ENCODE results near the gene TRA2A.
"Not testable (repeated sequence)": the region's sequence is repeated elsewhere in the genome, so short reads cannot be mapped to it uniquely, and the experiment has no call there.

TRA2A gene

GRCh38 chr7:23531794-23532489, at the start of gene TRA2A:
TRA2A (minus strand) TSS chr7:23531981; CDS start chr7:23531824, 157 bp downstream.
- DNase-seq, result peak; percentile 89 to 97 (median 93)

DNA sequence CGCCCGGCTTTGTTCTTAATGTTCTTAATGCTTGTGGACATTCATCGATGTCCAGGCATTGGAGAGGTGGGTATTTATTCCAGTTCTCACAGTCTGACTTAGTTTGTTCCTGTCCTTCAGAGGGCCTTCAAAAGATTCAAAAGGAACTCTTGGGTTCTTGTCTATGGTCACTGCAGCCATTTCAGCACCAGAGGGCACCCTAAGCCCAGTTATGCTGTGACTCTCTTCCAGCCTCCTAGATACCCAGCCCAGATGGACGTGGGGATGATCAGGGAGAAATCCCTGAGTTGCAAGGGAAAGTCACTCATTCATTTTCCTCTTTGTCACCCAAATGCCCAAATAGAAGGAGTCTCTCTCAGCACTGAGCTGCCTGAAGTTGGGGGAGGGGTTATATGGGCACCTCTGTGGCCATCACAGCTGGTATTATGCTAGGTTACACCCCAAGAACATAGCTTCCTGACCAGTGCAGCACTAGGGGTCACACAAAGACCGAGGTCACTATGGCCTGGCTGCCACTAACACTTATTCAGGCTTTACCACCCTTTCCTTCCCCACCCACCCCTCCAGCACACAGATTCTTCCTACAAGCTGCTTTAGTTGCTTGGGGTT, 38.9 kb upstream of the TRA2A start:
- DNase-seq, result peak; percentile 7 to 59 (median 36)

DNA sequence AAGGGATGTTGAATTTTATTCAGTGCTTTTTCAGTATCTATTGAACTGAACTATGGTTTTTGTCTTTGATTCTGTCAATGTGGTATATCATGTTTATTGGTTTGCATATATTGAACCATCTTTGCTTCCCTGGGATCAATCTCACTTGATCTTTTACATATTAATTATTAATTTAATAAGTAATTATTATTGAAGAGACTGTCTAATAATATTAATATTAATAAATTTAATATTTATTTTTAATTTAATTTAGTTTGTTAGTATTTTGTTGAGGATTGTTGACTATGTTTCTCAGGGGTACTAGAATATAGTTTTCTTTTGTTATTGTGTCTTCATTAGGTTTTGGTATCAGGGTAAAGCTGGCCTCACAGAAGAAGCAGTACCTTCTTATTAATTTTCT, 26.5 kb upstream of the TRA2A start:
- DNase-seq, result no peak

- no peak for DNase-seq
Measured at GRCh38 chr7:23547662-23548061, 15.9 kb upstream of the TRA2A start.

GRCh38 chr7:23546897-23547572, 15.3 kb upstream of the TRA2A start:
- peak; percentile 10 to 59 (median 36) for DNase-seq

DNA sequence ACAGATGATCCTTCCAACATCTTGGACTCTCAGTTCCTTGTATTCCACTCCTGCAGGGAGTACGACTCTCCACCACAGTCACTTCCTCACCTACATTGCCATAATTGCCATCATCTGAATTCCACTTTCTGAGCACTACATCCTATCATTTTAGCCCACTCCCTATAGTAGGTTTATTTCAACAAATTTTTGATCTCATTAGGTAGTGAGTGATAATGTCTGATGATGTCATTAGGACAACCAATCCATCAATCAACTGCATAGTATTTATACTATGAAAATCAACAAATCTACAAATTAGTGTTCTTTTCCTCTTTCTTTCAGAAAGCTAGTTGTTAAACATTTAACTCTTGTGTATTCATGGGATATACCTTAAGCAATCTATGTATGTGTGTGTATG, 13.7 kb upstream of the TRA2A start:
- no peak for DNase-seq

GRCh38 chr7:23544913-23545354, 13.2 kb upstream of the TRA2A start:
- DNase-seq, result no peak

GRCh38 chr7:23542752-23543151, 11.0 kb upstream of the TRA2A start:
- no peak for DNase-seq

DNA sequence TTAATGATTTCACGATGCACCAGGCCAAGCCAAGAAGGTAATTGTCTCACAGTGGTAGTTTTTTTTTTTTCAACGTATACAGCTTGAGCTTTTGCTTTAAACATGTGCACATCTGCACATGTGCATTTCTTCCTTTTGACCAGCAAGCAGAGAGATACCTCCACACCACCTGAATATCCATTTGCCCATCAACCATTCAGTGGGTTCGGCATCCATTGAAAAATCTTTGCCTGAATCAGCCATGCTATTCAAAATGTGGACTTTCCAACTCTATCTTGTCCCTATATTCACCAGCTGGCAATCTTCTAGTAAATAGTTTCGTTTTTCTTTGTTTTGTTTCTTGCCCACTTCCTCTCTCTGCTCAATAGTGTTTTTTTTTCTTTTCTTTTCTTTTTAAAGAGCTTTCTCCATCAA, 7.7 kb upstream of the TRA2A start:
- no peak for DNase-seq

GRCh38 chr7:23538301-23538700, 6.5 kb upstream of the TRA2A start:
- no peak for DNase-seq

GRCh38 chr7:23533238-23533604, 1.4 kb upstream of the TRA2A start:
- DNase-seq, result no peak

DNA sequence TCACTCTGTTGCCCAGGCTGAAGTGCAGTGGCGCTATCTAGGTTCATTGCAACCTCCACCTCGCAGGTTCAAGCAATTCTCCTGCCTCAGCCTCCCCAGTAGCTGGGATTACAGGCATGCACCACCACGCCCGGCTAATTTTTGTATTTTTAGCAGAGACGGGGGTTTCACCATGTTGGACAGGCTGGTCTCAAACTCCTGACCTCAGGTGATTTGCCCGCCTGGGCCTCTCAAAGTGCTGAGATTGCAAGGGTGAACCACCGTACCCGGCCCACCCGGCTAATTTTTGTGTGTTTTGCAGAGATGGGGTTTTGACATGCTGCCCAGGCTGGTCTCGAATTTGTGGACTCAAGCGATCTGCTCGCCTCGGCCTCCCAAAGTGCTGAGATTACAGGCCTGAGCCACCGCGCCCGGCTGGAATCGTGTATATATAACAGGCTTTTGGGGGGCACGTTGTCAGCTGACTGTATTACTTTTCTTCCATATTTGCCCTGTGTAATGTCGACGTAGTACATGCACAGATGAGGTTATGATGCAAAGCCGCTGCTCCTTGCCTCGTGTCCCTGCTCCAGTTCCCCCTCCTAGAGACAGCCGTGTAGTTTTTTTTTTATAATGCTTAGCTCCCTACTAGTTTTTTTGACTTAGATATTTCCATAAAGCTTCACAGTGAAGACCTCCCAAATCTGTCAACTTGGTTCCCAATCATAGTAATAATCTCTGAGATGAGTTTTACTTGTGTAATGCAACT, 883 bp upstream of the TRA2A start:
- DNase-seq, result no peak

DNA sequence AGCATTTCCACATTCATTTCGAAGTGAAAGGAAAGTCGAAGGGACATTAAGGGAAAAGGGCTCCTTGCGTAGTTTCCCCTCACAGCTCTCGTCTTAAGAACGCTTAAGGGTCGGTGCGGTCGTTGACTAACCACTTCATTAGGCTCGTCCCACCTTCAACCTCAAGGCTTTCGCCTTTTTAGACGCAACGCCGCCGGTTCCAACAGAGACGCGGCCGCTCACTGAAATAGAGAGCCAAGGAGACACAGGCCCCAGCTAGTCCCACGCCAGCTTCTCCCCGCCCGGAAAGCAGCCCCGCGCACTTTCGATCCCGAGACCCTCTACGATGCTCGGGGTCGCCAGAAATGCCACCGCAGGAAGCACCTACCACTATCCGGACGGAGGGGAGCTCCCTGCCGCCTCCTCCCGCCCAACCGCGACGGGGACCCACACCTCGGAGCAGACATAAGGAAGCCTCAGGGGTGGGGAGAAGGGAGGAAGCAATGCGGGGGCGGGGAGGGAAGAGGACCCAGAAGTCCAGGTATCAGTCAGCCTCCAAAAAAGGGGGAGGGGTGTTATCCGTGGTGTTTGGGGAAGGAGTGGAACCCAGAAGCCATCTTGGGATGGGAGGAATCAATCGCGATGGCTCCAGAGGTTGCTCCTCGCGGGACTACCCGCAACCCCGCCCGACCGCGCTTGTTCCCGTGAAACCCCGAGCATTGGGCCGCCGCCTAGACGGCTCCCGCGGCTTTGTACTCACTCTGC, 559 bp downstream of the TRA2A start:
- peak; percentile 7 to 42 (median 26) for DNase-seq

GRCh38 chr7:23530405-23530804, 1.4 kb downstream of the TRA2A start:
- DNase-seq, result no peak

DNA sequence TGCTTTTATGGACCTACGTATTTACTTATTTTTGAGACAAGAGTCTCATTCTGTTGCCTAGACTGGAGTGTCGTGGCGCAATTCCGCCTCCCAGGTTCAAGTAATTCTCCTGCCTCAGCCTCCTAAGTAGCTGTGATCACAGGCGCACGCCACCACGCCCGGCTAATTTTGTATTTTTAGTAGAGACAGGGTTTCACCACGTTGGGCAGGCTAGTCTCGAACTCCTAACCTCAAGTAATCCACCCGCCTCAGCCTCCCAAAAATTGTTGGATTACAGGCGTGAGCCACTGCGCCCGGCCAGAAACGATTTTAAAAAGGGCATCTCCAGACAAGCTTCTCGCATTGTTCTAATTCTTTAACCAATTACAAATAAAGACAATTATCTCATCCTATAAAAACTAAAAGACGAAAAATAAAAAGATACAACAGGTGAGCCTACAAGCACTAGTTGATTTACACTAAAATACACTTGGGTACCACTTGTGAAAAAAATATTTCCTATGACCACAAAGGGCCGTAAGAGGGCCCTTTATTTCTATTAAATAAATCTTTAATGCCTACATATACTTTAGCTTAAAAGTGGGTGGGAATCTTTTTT, 2.4 kb downstream of the TRA2A start:
- DNase-seq, result no peak

DNA sequence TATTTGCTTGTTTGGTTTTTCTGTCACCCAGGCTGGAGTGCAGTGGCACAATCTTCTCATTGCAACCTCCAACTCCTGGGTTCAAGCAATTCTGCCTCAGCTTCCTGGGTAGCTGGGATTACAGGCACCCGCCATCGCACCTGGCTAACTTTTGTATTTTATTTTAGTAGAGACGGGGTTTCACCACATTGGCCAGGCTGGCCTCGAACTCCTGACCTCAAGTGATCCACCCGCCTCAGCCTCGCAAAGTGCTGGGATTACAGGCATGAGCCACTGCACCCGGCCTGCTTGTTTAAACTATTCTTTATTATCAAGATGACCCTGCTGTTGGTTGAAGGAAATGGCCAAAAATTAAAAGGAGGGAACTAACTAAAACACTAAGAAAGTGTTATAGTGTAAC, 6.2 kb downstream of the TRA2A start:
- DNase-seq, result not testable (repeated sequence)

GRCh38 chr7:23524473-23524872, 7.3 kb downstream of the TRA2A start:
- no peak for DNase-seq

DNA sequence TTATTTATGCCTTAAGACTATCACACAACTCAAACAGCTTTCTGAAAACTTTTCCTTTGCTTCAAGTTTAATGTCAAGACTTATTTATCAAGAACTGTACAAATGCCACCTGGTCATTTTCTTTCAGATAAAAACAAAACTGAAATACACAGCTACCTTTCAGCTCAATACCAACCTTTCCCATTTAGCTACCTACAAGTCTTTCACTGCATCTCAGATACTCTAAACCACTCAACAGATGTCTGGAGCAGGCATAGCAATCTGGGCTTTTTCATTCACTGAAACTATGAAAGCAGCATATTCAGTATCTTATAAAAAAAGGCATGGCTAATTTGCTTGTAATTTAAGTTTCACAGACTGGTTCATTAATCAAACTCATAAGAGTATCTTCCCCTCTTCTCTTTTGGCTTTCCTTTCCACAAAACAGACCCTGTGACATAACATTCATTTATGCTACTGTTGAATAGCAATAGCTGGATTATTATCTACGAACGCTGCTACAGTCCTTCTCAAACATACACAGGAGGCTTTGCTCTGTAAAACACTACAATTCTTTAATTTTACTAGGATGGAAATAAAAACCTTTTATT, 8.2 kb downstream of the TRA2A start:
- DNase-seq, result no peak

DNA sequence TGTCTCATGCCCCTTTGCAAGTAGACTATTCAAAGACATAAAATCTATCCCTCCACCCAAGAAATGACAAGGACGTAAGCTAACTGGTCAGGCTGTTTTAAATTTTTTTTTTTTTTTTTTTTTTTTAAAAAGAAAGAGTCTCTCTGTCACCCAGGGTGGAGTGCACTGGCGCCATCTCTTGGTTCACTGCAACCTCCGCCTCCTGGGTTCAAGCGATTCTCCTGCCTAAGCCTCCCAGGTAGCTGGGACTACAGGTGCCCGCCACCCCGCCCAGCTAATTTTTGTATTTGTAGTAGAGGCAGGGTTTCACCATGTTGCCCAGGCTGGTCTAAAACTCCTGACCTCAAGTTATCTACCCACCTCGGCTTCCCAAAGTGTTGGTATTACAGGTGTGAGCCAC, 11.2 kb downstream of the TRA2A start:
- DNase-seq, result no peak

DNA sequence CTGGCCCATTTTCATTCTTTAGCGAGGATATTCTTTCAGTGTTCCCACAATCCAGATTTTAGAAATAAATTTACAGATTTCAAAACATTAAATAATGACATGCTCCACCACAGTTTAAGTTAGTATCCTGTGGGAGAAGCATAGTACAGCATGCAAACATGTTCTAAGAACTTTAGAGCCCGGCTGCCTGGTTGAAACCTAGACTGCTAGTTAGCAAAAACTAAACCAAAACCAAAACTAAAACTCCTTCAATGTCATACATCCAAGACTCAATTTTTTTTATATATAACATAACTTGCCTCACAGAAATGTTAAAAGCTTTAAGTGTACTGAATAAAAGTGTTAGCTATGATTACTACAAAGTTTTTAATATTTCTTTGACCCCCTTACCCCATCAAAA, 17.0 kb downstream of the TRA2A start:
- DNase-seq, result no peak

DNA sequence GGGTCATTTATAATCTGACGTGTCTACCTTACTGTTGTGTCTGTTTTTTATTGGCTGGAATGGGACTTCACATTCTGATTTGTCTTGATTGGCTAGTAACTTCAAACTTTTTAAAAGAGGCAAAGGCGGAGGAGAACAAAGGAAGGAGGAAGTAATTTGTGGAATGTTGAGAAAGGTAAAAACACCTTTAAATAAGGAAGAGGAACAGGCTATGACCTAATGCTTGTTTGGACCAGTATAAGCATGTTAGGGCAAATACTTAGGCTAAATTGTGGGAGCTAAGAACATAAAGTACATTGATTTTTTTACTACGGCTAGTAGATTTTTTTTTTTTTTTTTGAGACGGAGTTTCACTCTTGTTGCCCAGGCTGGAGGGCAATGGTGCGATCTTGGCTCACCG, 18.0 kb downstream of the TRA2A start:
- not testable (repeated sequence) for DNase-seq

GRCh38 chr7:23494009-23494408, 37.8 kb downstream of the TRA2A start:
- DNase-seq, result no peak
